HG03521 (cell line): ENCODE results near the gene SFMBT1.

ENCODE experiments used
- ATAC-seq: cut with Tn5 transposase; IDR thresholded peaks from one replicate; pipeline ENCODE4 v1.9.1; 2021; ENCODE audit warnings: mild to moderate bottlenecking, moderate library complexity; ENCODE audit not compliant: unreplicated experiment

SFMBT1 gene

GRCh38 chr3:53045518-53046170 is at the start of gene SFMBT1:
Gene SFMBT1, minus strand, starts transcription at chr3:53046073. Its CDS starts 76,945 bp downstream, at chr3:52969128.
- ATAC-seq, result peak; percentile 43

- no peak for ATAC-seq
Measured at GRCh38 chr3:53092942-53093341, 47.1 kb upstream of the SFMBT1 start.

GRCh38 chr3:53092216-53092615 is 46.3 kb upstream of the SFMBT1 start:
- ATAC-seq, result no peak

- no peak for ATAC-seq
Measured at GRCh38 chr3:53091011-53091410, 45.1 kb upstream of the SFMBT1 start.

- ATAC-seq, result no peak
Measured at GRCh38 chr3:53089511-53089910, 43.6 kb upstream of the SFMBT1 start.

- no peak for ATAC-seq
Measured at GRCh38 chr3:53085476-53085875, 39.6 kb upstream of the SFMBT1 start.

- no peak for ATAC-seq
Measured at GRCh38 chr3:53084310-53085001, 38.6 kb upstream of the SFMBT1 start.

- ATAC-seq, result no peak
Measured at GRCh38 chr3:53083949-53084309, 38.1 kb upstream of the SFMBT1 start.

GRCh38 chr3:53083521-53083920 is 37.6 kb upstream of the SFMBT1 start:
- ATAC-seq, result no peak

- no peak for ATAC-seq
Measured at GRCh38 chr3:53082736-53083135, 36.9 kb upstream of the SFMBT1 start.

- no peak for ATAC-seq
Measured at GRCh38 chr3:53081318-53081717, 35.4 kb upstream of the SFMBT1 start.

- no peak for ATAC-seq
Measured at GRCh38 chr3:53080612-53081205, 34.8 kb upstream of the SFMBT1 start.

- ATAC-seq, result no peak
Measured at GRCh38 chr3:53079791-53080555, 34.1 kb upstream of the SFMBT1 start.

GRCh38 chr3:53079147-53079546 is 33.3 kb upstream of the SFMBT1 start:
- no peak for ATAC-seq

- ATAC-seq, result no peak
Measured at GRCh38 chr3:53078656-53079055, 32.8 kb upstream of the SFMBT1 start.

GRCh38 chr3:53077476-53078220 is 31.8 kb upstream of the SFMBT1 start:
- ATAC-seq, result no peak

- no peak for ATAC-seq
Measured at GRCh38 chr3:53075743-53076140, 29.9 kb upstream of the SFMBT1 start.

GRCh38 chr3:53074761-53075742 is 29.2 kb upstream of the SFMBT1 start:
- no peak for ATAC-seq

- no peak for ATAC-seq
Measured at GRCh38 chr3:53074366-53074696, 28.5 kb upstream of the SFMBT1 start.
